ENCODE measurements around the gene BTF3. TPM values are rescaled to one million over a fixed set of nuclear protein-coding genes. Genes with fewer than 3 reads are reported as not detected.

Gene BTF3
- total and polyA plus RNA-seq, 2 of the 13 experiments (the other 11 are each of a cell fraction or from before 2014, with no cell fraction given), result 557 to 698 TPM

DNA sequence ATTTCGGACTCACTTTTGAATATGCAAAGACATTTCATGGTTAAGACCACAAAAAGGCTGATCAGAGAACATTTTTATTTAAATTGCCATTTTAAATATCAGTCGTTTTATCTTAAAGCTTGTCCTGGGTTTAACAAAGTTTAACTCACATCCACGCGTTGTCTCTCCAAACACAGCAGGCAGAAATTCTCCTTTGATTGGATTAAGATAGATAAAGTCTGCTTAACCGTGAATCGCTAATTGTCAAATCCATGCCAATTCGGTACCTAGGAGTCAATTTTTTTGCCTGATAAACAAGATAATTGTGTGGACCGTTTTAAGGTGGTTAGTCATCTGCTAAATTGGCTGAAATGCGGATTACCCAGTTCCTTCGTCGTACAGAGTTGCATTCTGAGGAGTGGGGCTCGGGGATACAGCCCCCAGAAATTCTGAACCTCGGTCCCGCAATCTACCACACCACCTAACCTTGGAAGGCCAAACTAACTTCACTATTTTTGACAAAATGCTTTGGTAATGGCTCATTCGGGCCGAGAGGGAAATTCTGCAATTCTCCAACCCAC, 665 bp upstream of the BTF3 start (continued):
- TF ChIP-seq, protein P1, sequence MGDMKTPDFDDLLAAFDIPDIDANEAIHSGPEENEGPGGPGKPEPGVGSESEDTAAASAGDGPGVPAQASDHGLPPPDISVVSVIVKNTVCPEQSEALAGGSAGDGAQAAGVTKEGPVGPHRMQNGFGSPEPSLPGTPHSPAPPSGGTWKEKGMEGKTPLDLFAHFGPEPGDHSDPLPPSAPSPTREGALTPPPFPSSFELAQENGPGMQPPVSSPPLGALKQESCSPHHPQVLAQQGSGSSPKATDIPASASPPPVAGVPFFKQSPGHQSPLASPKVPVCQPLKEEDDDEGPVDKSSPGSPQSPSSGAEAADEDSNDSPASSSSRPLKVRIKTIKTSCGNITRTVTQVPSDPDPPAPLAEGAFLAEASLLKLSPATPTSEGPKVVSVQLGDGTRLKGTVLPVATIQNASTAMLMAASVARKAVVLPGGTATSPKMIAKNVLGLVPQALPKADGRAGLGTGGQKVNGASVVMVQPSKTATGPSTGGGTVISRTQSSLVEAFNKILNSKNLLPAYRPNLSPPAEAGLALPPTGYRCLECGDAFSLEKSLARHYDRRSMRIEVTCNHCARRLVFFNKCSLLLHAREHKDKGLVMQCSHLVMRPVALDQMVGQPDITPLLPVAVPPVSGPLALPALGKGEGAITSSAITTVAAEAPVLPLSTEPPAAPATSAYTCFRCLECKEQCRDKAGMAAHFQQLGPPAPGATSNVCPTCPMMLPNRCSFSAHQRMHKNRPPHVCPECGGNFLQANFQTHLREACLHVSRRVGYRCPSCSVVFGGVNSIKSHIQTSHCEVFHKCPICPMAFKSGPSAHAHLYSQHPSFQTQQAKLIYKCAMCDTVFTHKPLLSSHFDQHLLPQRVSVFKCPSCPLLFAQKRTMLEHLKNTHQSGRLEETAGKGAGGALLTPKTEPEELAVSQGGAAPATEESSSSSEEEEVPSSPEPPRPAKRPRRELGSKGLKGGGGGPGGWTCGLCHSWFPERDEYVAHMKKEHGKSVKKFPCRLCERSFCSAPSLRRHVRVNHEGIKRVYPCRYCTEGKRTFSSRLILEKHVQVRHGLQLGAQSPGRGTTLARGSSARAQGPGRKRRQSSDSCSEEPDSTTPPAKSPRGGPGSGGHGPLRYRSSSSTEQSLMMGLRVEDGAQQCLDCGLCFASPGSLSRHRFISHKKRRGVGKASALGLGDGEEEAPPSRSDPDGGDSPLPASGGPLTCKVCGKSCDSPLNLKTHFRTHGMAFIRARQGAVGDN (CRISPR knock-in tag; IDR thresholded peaks at IDR 0.05), result no peak
- no peak for TF ChIP-seq WIZ (CRISPR knock-in tag; IDR thresholded peaks at IDR 0.05)
- no peak for TF ChIP-seq SALL1 (CRISPR knock-in tag; IDR thresholded peaks at IDR 0.05)
- TF ChIP-seq ZBTB20 (CRISPR knock-in tag; IDR thresholded peaks at IDR 0.05; ENCODE audit: borderline replicate concordance, low read depth), result no peak
- TF ChIP-seq THYN1 (CRISPR knock-in tag; IDR thresholded peaks at IDR 0.05; ENCODE audit: borderline replicate concordance, low read depth), result no peak
- no peak for TF ChIP-seq ZNF343 (CRISPR knock-in tag; IDR thresholded peaks at IDR 0.05)
- TF ChIP-seq NR3C1 (CRISPR knock-in tag; IDR thresholded peaks at IDR 0.05), result no peak
- no peak for TF ChIP-seq ZBTB25 (CRISPR knock-in tag; IDR thresholded peaks at IDR 0.05)
- TF ChIP-seq, protein P2, sequence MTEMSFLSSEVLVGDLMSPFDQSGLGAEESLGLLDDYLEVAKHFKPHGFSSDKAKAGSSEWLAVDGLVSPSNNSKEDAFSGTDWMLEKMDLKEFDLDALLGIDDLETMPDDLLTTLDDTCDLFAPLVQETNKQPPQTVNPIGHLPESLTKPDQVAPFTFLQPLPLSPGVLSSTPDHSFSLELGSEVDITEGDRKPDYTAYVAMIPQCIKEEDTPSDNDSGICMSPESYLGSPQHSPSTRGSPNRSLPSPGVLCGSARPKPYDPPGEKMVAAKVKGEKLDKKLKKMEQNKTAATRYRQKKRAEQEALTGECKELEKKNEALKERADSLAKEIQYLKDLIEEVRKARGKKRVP (CRISPR knock-in tag; IDR thresholded peaks at IDR 0.05), result 0 out of 4 replicates have a peak, but pooled peaks of 1 of the 2 experiments have one; percentile 3
- no peak for TF ChIP-seq ZSCAN12 (CRISPR knock-in tag; IDR thresholded peaks at IDR 0.05)
- TF ChIP-seq GATAD1 (CRISPR knock-in tag; IDR thresholded peaks at IDR 0.05), result no peak
- TF ChIP-seq ZNF331 (CRISPR knock-in tag; IDR thresholded peaks at IDR 0.05), result no peak
- TF ChIP-seq DNMT3B (CRISPR knock-in tag; conservative IDR thresholded peaks at IDR 0.05), result no peak
- TF ChIP-seq FOSL2 (CRISPR knock-in tag; IDR thresholded peaks at IDR 0.05), result no peak
- TF ChIP-seq NCOA2 (CRISPR knock-in tag; IDR thresholded peaks at IDR 0.05), result no peak
- TF ChIP-seq PAWR (CRISPR knock-in tag; IDR thresholded peaks at IDR 0.05; ENCODE audit: borderline replicate concordance), result no peak
- no peak for TF ChIP-seq CBX5 (CRISPR knock-in tag; IDR thresholded peaks at IDR 0.05; ENCODE audit: borderline replicate concordance)
- no peak for TF ChIP-seq SMAD1 (CRISPR knock-in tag; IDR thresholded peaks at IDR 0.05; ENCODE audit: borderline replicate concordance, low read depth)
- no peak for TF ChIP-seq FOXA1 (IDR thresholded peaks at IDR 0.05)
- no peak for TF ChIP-seq FOXA1 (CRISPR knock-in tag; IDR thresholded peaks at IDR 0.05)
- 0 out of 2 replicates have a peak, but pooled peaks have one; percentile 4 for TF ChIP-seq MBD4 (IDR thresholded peaks at IDR 0.05; ENCODE audit: borderline replicate concordance, low read length)
- TF ChIP-seq, protein P3, sequence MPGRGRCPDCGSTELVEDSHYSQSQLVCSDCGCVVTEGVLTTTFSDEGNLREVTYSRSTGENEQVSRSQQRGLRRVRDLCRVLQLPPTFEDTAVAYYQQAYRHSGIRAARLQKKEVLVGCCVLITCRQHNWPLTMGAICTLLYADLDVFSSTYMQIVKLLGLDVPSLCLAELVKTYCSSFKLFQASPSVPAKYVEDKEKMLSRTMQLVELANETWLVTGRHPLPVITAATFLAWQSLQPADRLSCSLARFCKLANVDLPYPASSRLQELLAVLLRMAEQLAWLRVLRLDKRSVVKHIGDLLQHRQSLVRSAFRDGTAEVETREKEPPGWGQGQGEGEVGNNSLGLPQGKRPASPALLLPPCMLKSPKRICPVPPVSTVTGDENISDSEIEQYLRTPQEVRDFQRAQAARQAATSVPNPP (CRISPR knock-in tag; IDR thresholded peaks at IDR 0.05), result peak; percentile 23; the same call in 1 of the 2 replicates
